K562 (cell line): ENCODE results near the gene DNAH1. TPM values are rescaled to one million over a fixed set of nuclear protein-coding genes. Genes with fewer than 3 reads are reported as not detected.

Source experiments
- C11orf30 ChIP-seq: fragments of 450-650 bp; IDR thresholded peaks from 2 replicates; pipeline ENCODE4 v1.6.1; 2016; ENCODE audit warnings: low read depth, mild to moderate bottlenecking
- CREM ChIP-seq: IDR thresholded peaks from 2 replicates; pipeline ENCODE4 v1.6.1; 2014; ENCODE audit warnings: antibody characterized with exemption, low read depth
- CXXC5 ChIP-seq: fragments of 250-450 bp; sonication (Bioruptor Pico); IDR thresholded peaks from 2 replicates; pipeline ENCODE4 v1.8.0; 2022; ENCODE audit warnings: inconsistent platforms, mild to moderate bottlenecking, moderate library complexity
- FOXJ3 ChIP-seq: sonication (generic); formaldehyde crosslinking; IDR thresholded peaks from 2 replicates; pipeline ENCODE4 v1.4.0; 2020; ENCODE audit warnings: mild to moderate bottlenecking, missing genetic modification reagents
- FUS ChIP-seq: fragments of 200-400 bp; formaldehyde crosslinking; optimal IDR thresholded peaks from 2 replicates; pipeline ENCODE3; 2017; ENCODE audit warnings: low read depth, low read length
- HDAC8 ChIP-seq: fragments of 450-650 bp; IDR thresholded peaks from 2 replicates; pipeline ENCODE4 v1.6.1; 2016; ENCODE audit warnings: mild to moderate bottlenecking, missing genetic modification characterization, moderate library complexity, missing compliant biosample characterization
- HLTF ChIP-seq: fragments of 450-650 bp; IDR thresholded peaks from 2 replicates; pipeline ENCODE4 v1.6.1; 2016
- NFE2L1 ChIP-seq: fragments of 450-650 bp; IDR thresholded peaks from 2 replicates; pipeline ENCODE4 v1.6.1; 2016; ENCODE audit warnings: missing genetic modification characterization, low read depth, mild to moderate bottlenecking, missing compliant biosample characterization, moderate library complexity, borderline replicate concordance
- NR3C1 ChIP-seq: sonication (generic); formaldehyde crosslinking; IDR thresholded peaks from 2 replicates; pipeline ENCODE4 v1.8.1; 2022; ENCODE audit warnings: missing genetic modification reagents
- SPI1 ChIP-seq: IDR thresholded peaks from 2 replicates; pipeline ENCODE4 v1.6.1; 2011; ENCODE audit warnings: low read depth, low read length, control low read depth, borderline replicate concordance
- ZBTB17 ChIP-seq: fragments of 450-650 bp; formaldehyde crosslinking; IDR thresholded peaks from 2 replicates; pipeline ENCODE4 v1.4.0; 2020; ENCODE audit warnings: mild to moderate bottlenecking
- ZNF354B ChIP-seq: fragments of 250-450 bp; sonication (Bioruptor Pico); IDR thresholded peaks from 2 replicates; pipeline ENCODE4 v1.4.0; 2020
- ZNF57 ChIP-seq: fragments of 450-650 bp; formaldehyde crosslinking; IDR thresholded peaks from 2 replicates; pipeline ENCODE4 v1.4.0; 2020; ENCODE audit warnings: mild to moderate bottlenecking, moderate library complexity
- polyA plus RNA-seq, 8 experiments: library from polyadenylated mRNA; depleted of rRNA in 4 of 8; stranded (reverse) in 5 of 8; unstranded in 3 of 8; fragments of >200 nt; fragmentation: Nextera tagmentation in 2 of 8; fragmentation: Illumina TruSeq in 1 of 8; extraction: Ambion mirVana in 2 of 8; extraction: Trizol in 1 of 8; gene quantifications; 2 replicates each; pipeline versions ENCODE4 v1.2.1 to v1.2.3, GENCODE V29; 2011 to 2014; ENCODE audit warnings: inconsistent platforms in 1 of 8, missing spikeins in 1 of 8
- total RNA-seq, 7 experiments: library from RNA; depleted of rRNA in 6 of 7; stranded (reverse); fragments of >200 nt in 6 of 7; fragmentation: Illumina TruSeq in 2 of 7; extraction: Trizol in 2 of 7; gene quantifications; 2 replicates each; pipeline versions ENCODE4 v1.2.1 to v1.2.3, GENCODE V29; 2011 to 2021; ENCODE audit warnings: low replicate concordance in 1 of 7
- TF ChIP-seq, protein P1 (sequence below), 2 experiments: IDR thresholded peaks; 2 replicates each; pipeline ENCODE4 v1.6.1; 2012; ENCODE audit warnings: improper control_type of control experiment in 2 of 2, low read depth in 2 of 2, low read length in 2 of 2, borderline replicate concordance in 1 of 2
- TF ChIP-seq, protein P2 (sequence below): fragments of 450-650 bp; formaldehyde crosslinking; IDR thresholded peaks from 2 replicates; pipeline ENCODE4 v1.4.0; 2020; ENCODE audit warnings: mild to moderate bottlenecking, mixed read lengths
- TF ChIP-seq, protein P3 (sequence below), 2 experiments: fragments of 150-350 bp in 1 of 2; IDR thresholded peaks; 2 replicates each; pipeline ENCODE4 v1.6.1; 2012 to 2016; ENCODE audit warnings: low read depth in 2 of 2, low read length in 2 of 2, mild to moderate bottlenecking in 1 of 2, moderate library complexity in 1 of 2
- TF ChIP-seq, protein P4 (sequence below): sonication (generic); formaldehyde crosslinking; IDR thresholded peaks from 2 replicates; pipeline ENCODE4 v1.8.0; 2022; ENCODE audit warnings: mild to moderate bottlenecking, low read depth, missing genetic modification reagents

DNAH1 gene
- total and polyA plus RNA-seq, 9 of the 15 experiments (the other 6 are each of a cell fraction or from before 2014, with no cell fraction given) = 0.04 to 0.84 (median 0.50) TPM

DNA sequence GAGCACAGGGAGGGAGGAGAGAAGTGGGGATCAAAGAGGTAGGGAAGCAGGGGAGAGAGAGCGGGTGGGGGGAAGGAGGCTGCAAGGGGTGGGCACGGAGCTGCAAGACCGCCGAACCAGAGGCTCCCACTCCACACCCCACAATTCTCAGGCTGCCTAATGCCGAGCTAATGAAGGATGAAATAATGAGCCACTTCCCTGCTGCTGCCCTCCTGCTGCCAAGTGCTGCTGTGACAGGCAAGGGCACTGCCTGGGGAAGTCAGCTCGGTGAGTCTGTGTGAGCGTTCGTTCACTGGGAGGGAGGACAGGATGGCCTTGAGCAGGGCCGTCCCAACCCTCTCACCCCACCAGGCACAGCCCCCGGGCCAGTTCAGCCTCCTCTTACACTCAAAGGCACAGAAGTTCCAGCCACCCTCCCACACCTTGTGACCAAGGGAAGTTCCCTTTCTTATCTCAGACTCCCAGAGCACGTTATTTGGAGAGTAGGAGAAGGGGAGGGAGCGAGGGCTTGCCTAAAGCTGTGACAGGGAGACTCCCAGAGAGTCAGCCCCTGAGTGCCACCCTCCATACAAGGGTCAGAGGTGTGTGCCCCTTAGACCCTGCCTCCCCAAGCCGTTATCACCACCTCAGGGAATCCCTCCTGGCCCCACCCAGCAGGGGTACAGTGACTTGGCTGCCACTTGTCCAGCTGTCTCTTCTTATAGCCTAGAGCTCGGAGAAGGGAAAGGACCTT, 16.1 kb upstream of the DNAH1 start (continued):
- no peak for TF ChIP-seq FOXJ3
- 0 out of 2 replicates have a peak, but pooled peaks have one; percentile 2 for TF ChIP-seq HLTF
- no peak for TF ChIP-seq NR3C1 (CRISPR knock-in tag)
- peak; percentile 58 for TF ChIP-seq CREM
- TF ChIP-seq, protein P1, sequence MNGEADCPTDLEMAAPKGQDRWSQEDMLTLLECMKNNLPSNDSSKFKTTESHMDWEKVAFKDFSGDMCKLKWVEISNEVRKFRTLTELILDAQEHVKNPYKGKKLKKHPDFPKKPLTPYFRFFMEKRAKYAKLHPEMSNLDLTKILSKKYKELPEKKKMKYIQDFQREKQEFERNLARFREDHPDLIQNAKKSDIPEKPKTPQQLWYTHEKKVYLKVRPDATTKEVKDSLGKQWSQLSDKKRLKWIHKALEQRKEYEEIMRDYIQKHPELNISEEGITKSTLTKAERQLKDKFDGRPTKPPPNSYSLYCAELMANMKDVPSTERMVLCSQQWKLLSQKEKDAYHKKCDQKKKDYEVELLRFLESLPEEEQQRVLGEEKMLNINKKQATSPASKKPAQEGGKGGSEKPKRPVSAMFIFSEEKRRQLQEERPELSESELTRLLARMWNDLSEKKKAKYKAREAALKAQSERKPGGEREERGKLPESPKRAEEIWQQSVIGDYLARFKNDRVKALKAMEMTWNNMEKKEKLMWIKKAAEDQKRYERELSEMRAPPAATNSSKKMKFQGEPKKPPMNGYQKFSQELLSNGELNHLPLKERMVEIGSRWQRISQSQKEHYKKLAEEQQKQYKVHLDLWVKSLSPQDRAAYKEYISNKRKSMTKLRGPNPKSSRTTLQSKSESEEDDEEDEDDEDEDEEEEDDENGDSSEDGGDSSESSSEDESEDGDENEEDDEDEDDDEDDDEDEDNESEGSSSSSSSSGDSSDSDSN (IDR thresholded peaks at IDR 0.05; ENCODE audit: borderline replicate concordance in 1 of 2, low read depth in 2 of 2, low read length in 2 of 2) = peak; percentile 40 to 90; a peak in 2 of 4 replicates
- no peak for TF ChIP-seq ZNF354B (CRISPR knock-in tag)
- no peak for TF ChIP-seq ZNF57 (CRISPR knock-in tag)
- TF ChIP-seq SPI1 = 0 out of 2 replicates have a peak, but pooled peaks have one; percentile 10
- TF ChIP-seq FUS = no peak
- TF ChIP-seq, protein P2, sequence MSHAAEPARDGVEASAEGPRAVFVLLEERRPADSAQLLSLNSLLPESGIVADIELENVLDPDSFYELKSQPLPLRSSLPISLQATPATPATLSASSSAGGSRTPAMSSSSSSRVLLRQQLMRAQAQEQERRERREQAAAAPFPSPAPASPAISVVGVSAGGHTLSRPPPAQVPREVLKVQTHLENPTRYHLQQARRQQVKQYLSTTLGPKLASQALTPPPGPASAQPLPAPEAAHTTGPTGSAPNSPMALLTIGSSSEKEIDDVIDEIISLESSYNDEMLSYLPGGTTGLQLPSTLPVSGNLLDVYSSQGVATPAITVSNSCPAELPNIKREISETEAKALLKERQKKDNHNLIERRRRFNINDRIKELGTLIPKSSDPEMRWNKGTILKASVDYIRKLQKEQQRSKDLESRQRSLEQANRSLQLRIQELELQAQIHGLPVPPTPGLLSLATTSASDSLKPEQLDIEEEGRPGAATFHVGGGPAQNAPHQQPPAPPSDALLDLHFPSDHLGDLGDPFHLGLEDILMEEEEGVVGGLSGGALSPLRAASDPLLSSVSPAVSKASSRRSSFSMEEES (CRISPR knock-in tag) = no peak
- TF ChIP-seq ZBTB17 (CRISPR knock-in tag) = no peak
- TF ChIP-seq, protein P3, sequence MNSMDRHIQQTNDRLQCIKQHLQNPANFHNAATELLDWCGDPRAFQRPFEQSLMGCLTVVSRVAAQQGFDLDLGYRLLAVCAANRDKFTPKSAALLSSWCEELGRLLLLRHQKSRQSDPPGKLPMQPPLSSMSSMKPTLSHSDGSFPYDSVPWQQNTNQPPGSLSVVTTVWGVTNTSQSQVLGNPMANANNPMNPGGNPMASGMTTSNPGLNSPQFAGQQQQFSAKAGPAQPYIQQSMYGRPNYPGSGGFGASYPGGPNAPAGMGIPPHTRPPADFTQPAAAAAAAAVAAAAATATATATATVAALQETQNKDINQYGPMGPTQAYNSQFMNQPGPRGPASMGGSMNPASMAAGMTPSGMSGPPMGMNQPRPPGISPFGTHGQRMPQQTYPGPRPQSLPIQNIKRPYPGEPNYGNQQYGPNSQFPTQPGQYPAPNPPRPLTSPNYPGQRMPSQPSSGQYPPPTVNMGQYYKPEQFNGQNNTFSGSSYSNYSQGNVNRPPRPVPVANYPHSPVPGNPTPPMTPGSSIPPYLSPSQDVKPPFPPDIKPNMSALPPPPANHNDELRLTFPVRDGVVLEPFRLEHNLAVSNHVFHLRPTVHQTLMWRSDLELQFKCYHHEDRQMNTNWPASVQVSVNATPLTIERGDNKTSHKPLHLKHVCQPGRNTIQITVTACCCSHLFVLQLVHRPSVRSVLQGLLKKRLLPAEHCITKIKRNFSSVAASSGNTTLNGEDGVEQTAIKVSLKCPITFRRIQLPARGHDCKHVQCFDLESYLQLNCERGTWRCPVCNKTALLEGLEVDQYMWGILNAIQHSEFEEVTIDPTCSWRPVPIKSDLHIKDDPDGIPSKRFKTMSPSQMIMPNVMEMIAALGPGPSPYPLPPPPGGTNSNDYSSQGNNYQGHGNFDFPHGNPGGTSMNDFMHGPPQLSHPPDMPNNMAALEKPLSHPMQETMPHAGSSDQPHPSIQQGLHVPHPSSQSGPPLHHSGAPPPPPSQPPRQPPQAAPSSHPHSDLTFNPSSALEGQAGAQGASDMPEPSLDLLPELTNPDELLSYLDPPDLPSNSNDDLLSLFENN (IDR thresholded peaks at IDR 0.05; ENCODE audit: low read depth in 2 of 2, low read length in 2 of 2) = no peak
- no peak for TF ChIP-seq HDAC8 (tag)
- TF ChIP-seq CXXC5 = peak; percentile 67
- TF ChIP-seq, protein P4, sequence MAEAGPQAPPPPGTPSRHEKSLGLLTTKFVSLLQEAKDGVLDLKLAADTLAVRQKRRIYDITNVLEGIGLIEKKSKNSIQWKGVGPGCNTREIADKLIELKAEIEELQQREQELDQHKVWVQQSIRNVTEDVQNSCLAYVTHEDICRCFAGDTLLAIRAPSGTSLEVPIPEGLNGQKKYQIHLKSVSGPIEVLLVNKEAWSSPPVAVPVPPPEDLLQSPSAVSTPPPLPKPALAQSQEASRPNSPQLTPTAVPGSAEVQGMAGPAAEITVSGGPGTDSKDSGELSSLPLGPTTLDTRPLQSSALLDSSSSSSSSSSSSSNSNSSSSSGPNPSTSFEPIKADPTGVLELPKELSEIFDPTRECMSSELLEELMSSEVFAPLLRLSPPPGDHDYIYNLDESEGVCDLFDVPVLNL (CRISPR knock-in tag) = no peak
- no peak for TF ChIP-seq C11orf30
- TF ChIP-seq NFE2L1 (tag) = no peak
